Measurements from ENCODE around the gene FANCL. TPM values are rescaled to one million over a fixed set of nuclear protein-coding genes. Genes with fewer than 3 reads are reported as not detected.
A peak's percentile ranks its signal among the peaks of the same experiment; 100 is the strongest.

The FANCL gene
- total and polyA plus RNA-seq, 9 of the 15 experiments (the other 6 are each of a cell fraction or from before 2014, with no cell fraction given) = 36.7 to 120 (median 58.5) TPM

DNA sequence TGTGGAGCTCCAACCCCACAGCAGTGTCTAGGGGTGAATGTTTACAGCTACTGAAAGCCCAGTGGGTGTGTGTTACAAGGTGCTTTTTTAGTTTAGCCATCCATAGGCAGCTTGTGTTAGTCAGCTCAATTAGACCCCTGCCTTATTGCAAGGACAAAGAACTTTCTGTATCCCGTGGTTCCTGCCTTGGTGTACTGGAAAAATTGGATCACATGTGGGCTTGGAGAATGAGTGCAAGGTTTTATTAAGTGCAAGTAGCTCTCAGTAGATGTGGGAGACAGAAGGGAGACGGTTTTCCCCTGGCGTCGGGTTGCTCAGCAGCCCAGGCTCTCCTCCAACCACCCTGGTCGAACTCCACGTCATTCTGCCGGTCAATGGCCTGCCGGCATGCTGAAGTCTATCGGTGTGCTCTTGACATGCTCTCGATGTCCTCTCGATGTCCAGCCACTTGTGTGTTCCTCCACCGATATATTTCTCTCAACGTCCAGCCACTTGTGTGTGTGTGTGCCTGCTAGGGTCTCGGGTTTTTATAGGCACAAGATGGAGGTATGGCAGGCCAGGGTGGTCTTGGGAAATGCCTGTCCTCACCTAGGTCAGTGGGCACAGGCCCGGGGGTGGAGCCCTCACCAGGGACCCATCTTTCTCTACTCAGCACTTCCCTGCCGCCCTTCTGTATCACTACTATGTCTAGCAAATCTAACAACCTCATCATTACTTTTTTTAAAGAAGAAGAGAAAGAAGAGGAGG, 13.8 kb downstream of the FANCL start:
- Histone ChIP-seq H3K9me1 (ENCODE audit: control insufficient read depth, insufficient read depth, low read length) (no peaks in the 10 kb centered on the region), H3K36me3 (ENCODE audit: control insufficient read depth, insufficient read depth, low read length) (peaks cover 59% of the 10 kb centered on the region), H3K27ac (ENCODE audit: extremely low read depth, low read depth, low read length) (no peak overlapping the region), H2AFZ (ENCODE audit: low read depth, low read length) (no peak overlapping the region), H3K9ac (ENCODE audit: insufficient read depth in 1 of 2, low read depth in 2 of 2, low read length in 2 of 2) (0 out of 4 replicates have a peak overlapping the region, but pooled peaks of 1 of the 2 experiments have one; percentile 8), H4K20me1 (replicated peaks; ENCODE audit: control insufficient read depth, insufficient read depth, low read length) (no peaks in the 10 kb centered on the region), H3K4me1 (replicated peaks in 1 of 2; ENCODE audit: control insufficient read depth in 2 of 2, insufficient read depth in 2 of 2, low read length in 2 of 2) (no peaks in the 10 kb centered on the region), H3K27me3 (ENCODE audit: control insufficient read depth in 2 of 2, insufficient read depth in 2 of 2, low read length in 2 of 2) (no peaks in the 10 kb centered on the region), H3K4me3 (no peak overlapping the region), H3K9me3 (replicated peaks; ENCODE audit: control insufficient read depth, insufficient read depth, low read depth, low read length) (no peaks in the 10 kb centered on the region), H3K4me2 (ENCODE audit: insufficient read depth, low read length) (no peak overlapping the region), H3K79me2 (ENCODE audit: control insufficient read depth, insufficient read depth, low read length) (peaks cover 31% of the 10 kb centered on the region)
- in situ Hi-C loops (cut with MboI) = no loop called here
- DNase-seq (ENCODE audit: extremely low read depth in 1 of 4, low spot score in 3 of 4) (no peak), FAIRE-seq (no peak), ATAC-seq (no peak; the same call in 2 of the 3 replicates)
- TF ChIP-seq ZNF551 (CRISPR knock-in tag; IDR thresholded peaks at IDR 0.05) = no peak
- TF ChIP-seq, protein P1, sequence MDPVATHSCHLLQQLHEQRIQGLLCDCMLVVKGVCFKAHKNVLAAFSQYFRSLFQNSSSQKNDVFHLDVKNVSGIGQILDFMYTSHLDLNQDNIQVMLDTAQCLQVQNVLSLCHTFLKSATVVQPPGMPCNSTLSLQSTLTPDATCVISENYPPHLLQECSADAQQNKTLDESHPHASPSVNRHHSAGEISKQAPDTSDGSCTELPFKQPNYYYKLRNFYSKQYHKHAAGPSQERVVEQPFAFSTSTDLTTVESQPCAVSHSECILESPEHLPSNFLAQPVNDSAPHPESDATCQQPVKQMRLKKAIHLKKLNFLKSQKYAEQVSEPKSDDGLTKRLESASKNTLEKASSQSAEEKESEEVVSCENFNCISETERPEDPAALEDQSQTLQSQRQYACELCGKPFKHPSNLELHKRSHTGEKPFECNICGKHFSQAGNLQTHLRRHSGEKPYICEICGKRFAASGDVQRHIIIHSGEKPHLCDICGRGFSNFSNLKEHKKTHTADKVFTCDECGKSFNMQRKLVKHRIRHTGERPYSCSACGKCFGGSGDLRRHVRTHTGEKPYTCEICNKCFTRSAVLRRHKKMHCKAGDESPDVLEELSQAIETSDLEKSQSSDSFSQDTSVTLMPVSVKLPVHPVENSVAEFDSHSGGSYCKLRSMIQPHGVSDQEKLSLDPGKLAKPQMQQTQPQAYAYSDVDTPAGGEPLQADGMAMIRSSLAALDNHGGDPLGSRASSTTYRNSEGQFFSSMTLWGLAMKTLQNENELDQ (CRISPR knock-in tag; IDR thresholded peaks at IDR 0.05; ENCODE audit: borderline replicate concordance) = no peak
- TF ChIP-seq ZNF764 (CRISPR knock-in tag; IDR thresholded peaks at IDR 0.05; ENCODE audit: low read depth) = no peak
- TF ChIP-seq RUNX1 (IDR thresholded peaks at IDR 0.05; ENCODE audit: low read depth) = no peak
- TF ChIP-seq, protein P2, sequence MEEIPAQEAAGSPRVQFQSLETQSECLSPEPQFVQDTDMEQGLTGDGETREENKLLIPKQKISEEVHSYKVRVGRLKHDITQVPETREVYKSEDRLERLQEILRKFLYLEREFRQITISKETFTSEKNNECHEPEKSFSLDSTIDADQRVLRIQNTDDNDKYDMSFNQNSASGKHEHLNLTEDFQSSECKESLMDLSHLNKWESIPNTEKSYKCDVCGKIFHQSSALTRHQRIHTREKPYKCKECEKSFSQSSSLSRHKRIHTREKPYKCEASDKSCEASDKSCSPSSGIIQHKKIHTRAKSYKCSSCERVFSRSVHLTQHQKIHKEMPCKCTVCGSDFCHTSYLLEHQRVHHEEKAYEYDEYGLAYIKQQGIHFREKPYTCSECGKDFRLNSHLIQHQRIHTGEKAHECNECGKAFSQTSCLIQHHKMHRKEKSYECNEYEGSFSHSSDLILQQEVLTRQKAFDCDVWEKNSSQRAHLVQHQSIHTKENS (CRISPR knock-in tag; IDR thresholded peaks at IDR 0.05) = no peak
- BruUV-seq (replicated peaks) = no TSS peak
- ChIA-PET POLR2A (interaction anchor here (0.8 to 1.2 kb wide), 2 partner anchors 11 to 14 kb away, joined by 3 read pairs; partner anchors contain the start of gene FANCL), CTCF (ENCODE audit: low intra/inter-chr PET ratio) (interaction anchor here (0.6 kb wide), 1 partner anchor 317 kb away, joined by 5 read pairs; no protein-coding TSS in a partner anchor)
- intact Hi-C loops (cut with micrococcal nuclease) = no loop called here
- WGBS (ENCODE audit: insufficient coverage, low coverage, missing lambda C conversion rate) = 95% methylated on average over 16 of the region's 16 CpGs

All from K562 (cell line).